Natural killer cell treated with Interleukin-12 subunit alpha and Interleukin-12 subunit beta and Interleukin-15 and Interleukin-18, amount 100 ng/mL, for 72 hours (primary cell): ENCODE measurements around the gene CEP70. TPM values are rescaled to one million over a fixed set of nuclear protein-coding genes. Genes with fewer than 3 reads are reported as not detected.
A peak's percentile ranks its signal among the peaks of the same experiment; 100 is the strongest.
"Not testable (repeated sequence)": the region's sequence is repeated elsewhere in the genome, so short reads cannot be mapped to it uniquely, and the experiment has no call there.

Source experiments
- ATAC-seq, 2 donors: fragments of 150-1000 bp; cut with Tn5 transposase in 1 of 2; sonication (Bioruptor Pico), chemical (Tn5 transposase) in 1 of 2; 2 replicates each; pipeline ENCODE4 v1.10.0; 2021
- DNase-seq: peaks from one replicate; pipeline ENCODE4 v3.0.0; 2022; ENCODE audit warnings: low spot score
- H3K27ac Mint-ChIP-seq, 2 donors: 1 replicate in 1 of 2; 2 replicates in 1 of 2; pipeline ENCODE4 v1.8.0; 2022; ENCODE audit warnings: mixed read lengths in 2 of 2, mild to moderate bottlenecking in 1 of 2, moderate library complexity in 1 of 2
- H3K27me3 Mint-ChIP-seq, 2 donors: 1 replicate in 1 of 2; 2 replicates in 1 of 2; pipeline ENCODE4 v1.8.0; 2022; ENCODE audit warnings: mixed read lengths in 2 of 2
- H3K36me3 Mint-ChIP-seq: one replicate; pipeline ENCODE4 v1.8.0; 2022; ENCODE audit warnings: mixed read lengths
- H3K4me1 Mint-ChIP-seq, 2 donors: 1 replicate in 1 of 2; 2 replicates in 1 of 2; pipeline ENCODE4 v1.8.0; 2022; ENCODE audit warnings: low read depth in 2 of 2, mixed read lengths in 2 of 2, mild to moderate bottlenecking in 1 of 2
- H3K4me3 Mint-ChIP-seq: one replicate; pipeline ENCODE4 v1.8.0; 2022; ENCODE audit warnings: mixed read lengths
- H3K9me3 Mint-ChIP-seq: 2 replicates; pipeline ENCODE4 v1.8.0; 2022; ENCODE audit warnings: mixed read lengths
- total RNA-seq, 2 donors: library from RNA; stranded (reverse); gene quantifications; one replicate each; pipeline ENCODE4 v1.2.3, GENCODE V29; 2022

The CEP70 gene
- total RNA-seq, 2 donors from 2014 or later = 9.9 to 10.5 TPM

DNA sequence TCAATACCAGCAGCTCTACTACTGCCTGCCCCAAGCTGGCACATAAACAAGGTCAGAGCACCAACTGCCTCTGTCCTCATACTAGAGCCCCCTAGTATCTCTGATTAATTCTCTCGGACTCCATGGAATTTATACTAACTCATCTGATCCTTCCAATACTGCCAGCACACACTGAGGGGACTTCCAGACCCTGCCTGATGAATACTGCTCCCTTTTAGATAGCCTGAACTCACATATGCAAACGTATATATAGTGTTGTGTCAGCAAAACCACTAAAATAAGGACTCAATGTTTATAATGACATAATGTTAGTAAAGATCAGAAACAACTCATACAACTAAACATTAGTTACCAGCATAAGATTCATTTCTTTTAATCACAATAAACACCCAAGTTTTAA lies 25.0 kb downstream of the CEP70 start:
- DNase-seq (no peak), ATAC-seq (no peak)
- Mint-ChIP-seq H3K27ac (no peak overlapping the region), H3K4me1 (peaks cover 2 to 5% of the 10 kb centered on the region in 2 donors), H3K4me3 (no peak overlapping the region), H3K9me3 (no peaks in the 10 kb centered on the region), H3K27me3 (no peaks in the 10 kb centered on the region), H3K36me3 (peaks cover 22% of the 10 kb centered on the region)

DNA sequence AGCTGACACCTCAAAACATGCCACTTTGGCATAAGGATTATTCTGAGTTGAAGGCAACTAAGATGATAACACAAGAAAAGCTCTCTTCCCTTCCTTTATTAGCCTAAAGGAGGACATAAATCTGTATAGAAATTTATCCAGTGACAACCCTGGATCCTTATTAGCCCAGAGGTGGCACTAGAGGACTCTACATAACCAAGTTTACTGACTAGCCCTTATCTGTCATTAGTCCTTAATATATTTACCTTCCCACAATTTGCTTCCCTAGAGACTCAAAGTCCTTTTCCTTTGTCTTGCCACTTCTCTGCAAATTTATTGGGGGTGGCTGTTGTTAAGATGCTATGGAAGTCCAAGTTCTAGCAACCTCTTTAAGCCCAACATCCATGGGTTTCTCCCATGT lies 26.7 kb downstream of the CEP70 start:
- Mint-ChIP-seq H3K27ac (no peak overlapping the region), H3K9me3 (no peaks in the 10 kb centered on the region), H3K27me3 (no peaks in the 10 kb centered on the region), H3K4me1 (peaks cover 8 to 9% of the 10 kb centered on the region in 2 donors), H3K4me3 (no peak overlapping the region), H3K36me3 (peaks cover 19% of the 10 kb centered on the region)
- DNase-seq (no peak), ATAC-seq (no peak)

DNA sequence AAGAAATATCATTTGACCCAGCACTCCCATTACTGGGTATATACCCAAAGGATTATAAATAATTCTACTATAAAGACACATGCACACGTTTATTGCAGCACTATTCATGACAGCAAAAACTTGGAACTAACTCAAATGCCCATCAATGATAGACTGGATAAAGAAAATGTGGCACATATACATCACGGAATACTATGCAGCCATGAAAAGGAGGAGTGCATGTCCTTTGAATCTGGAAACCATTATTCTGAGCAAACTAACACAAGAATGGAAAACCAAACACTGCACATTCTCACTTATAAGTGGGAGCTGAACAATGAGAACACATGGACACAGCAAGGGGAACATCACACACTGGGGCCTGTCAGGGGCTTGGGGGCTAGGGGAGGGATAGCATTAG lies 27.8 kb downstream of the CEP70 start:
- not testable (repeated sequence) for H3K27ac Mint-ChIP-seq, ATAC-seq

DNA sequence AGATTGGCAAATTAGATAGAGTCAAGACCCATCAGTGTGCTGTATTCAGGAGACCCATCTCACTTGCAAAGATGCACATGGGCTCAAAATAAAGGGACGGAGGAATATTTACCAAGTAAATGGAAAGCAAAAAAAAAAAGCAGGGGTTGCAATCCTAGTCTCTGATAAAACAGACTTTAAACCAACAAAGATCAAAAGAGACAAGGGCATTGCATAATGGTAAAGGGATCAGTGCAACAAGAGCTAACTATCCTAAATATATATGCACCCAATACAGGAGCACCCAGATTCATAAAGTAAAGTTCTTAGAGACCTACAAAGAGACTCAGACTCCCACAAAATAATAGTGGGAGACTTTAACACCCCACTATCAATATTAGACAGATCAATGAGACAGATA lies 31.2 kb downstream of the CEP70 start:
- not testable (repeated sequence) for H3K27ac Mint-ChIP-seq, ATAC-seq, H3K4me1 Mint-ChIP-seq, H3K27me3 Mint-ChIP-seq, H3K4me3 Mint-ChIP-seq, H3K9me3 Mint-ChIP-seq, DNase-seq
- H3K36me3 Mint-ChIP-seq = peaks cover 34% of the 10 kb centered on the region

More for the DNA sequence above, 27.8 kb downstream of the CEP70 start:
- not testable (repeated sequence) for H3K4me1 Mint-ChIP-seq, H3K27me3 Mint-ChIP-seq, H3K9me3 Mint-ChIP-seq, DNase-seq, H3K4me3 Mint-ChIP-seq
- H3K36me3 Mint-ChIP-seq = peaks cover 19% of the 10 kb centered on the region

DNA sequence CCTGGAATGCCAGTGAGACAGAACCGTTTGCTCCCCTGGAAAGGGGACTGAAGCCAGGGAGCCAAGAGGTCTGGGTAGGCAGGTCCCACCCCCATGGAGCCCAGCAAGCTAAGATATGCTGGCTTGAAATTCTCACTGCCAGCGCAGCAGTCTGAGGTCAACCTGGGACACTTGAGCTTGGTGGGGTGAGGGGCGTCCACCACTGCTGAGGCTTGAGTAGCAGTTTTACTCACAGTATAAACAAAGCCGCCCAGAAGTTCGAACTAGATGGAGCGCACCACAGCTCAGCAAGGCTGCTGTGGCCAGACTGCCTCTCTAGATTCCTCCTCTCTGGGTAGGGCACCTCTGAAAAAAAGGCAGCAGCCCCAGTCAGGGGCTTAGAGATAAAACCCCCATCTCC lies 33.6 kb downstream of the CEP70 start:
- ATAC-seq (no peak), DNase-seq (no peak)
- H3K4me3 Mint-ChIP-seq = no peak overlapping the region
- H3K36me3 Mint-ChIP-seq = peaks cover 38% of the 10 kb centered on the region
- H3K9me3 Mint-ChIP-seq = peaks cover 3% of the 10 kb centered on the region
- no peak overlapping the region for H3K27ac Mint-ChIP-seq
- H3K4me1 Mint-ChIP-seq = peaks cover 5 to 6% of the 10 kb centered on the region in 2 donors
- no peaks in the 10 kb centered on the region for H3K27me3 Mint-ChIP-seq

DNA sequence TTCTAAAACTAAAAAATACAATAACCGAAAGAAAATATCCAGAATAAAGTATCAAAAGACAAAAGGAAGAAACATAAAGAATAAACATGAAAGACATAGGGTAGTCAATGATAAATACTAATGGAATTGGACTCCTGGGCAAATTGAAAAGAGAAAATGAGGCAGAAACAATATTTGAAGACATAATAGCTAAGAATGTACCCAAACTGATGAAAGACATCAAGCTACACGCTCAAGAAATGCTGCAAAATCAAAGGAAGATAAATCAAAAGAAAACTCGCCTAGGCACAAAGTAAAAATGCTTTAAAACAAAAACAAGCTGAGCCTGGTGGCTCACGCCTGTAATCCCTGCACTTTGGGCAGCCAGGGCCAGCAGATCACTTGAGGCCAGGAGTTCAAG lies 34.9 kb downstream of the CEP70 start:
- peaks cover 5 to 9% of the 10 kb centered on the region in 2 donors for H3K4me1 Mint-ChIP-seq
- H3K36me3 Mint-ChIP-seq = peaks cover 38% of the 10 kb centered on the region
- no peak overlapping the region for H3K27ac Mint-ChIP-seq
- H3K27me3 Mint-ChIP-seq = no peaks in the 10 kb centered on the region
- H3K4me3 Mint-ChIP-seq = no peak overlapping the region
- ATAC-seq (no peak), DNase-seq (no peak)
- peaks cover 6% of the 10 kb centered on the region for H3K9me3 Mint-ChIP-seq

DNA sequence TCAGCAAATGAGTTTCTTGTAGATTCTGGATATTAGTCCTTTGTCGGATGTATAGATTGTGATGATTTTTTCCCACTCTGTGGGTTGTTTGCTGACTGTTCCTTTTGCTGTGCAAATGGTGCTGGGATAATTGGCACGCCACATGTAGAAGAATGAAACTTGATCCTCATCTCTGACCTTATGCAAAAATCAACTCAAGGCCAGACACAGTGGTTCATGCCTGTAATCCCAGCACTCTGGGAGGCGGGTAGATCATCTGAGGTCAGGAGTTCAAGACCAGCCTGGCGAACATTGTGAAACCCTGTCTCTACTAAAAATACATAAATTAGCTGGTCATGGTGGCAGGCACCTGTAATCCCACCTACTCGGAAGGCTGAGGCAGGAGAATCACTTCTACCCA lies 39.3 kb downstream of the CEP70 start:
- not testable (repeated sequence) for H3K4me1 Mint-ChIP-seq, H3K4me3 Mint-ChIP-seq, DNase-seq, H3K27me3 Mint-ChIP-seq, H3K27ac Mint-ChIP-seq, ATAC-seq
- H3K9me3 Mint-ChIP-seq = peaks cover 12% of the 10 kb centered on the region
- peaks cover 55% of the 10 kb centered on the region for H3K36me3 Mint-ChIP-seq

DNA sequence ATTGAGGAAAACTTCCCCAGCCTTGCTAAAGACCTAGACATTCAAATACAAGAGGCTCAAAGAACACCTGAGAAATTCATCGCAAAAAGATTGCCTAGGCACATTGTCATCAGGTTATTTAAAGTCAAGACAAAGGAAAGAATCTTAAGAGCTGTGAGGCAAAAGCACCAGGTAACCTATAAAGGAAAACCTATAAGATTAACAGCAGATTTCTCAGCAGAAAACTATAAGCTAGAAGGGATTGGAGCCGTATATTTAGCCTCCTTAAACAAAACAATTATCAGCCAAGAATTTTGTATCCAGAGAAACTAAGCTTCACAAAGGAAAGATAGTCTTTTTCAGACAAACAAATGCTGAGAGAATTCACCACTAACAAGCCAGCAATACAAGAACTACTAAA lies 43.1 kb downstream of the CEP70 start:
- H3K27me3 Mint-ChIP-seq, ATAC-seq, H3K27ac Mint-ChIP-seq, DNase-seq, H3K4me3 Mint-ChIP-seq, H3K4me1 Mint-ChIP-seq: not testable (repeated sequence)
- Mint-ChIP-seq H3K36me3 (peaks cover 68% of the 10 kb centered on the region), H3K9me3 (peaks cover 13% of the 10 kb centered on the region)

DNA sequence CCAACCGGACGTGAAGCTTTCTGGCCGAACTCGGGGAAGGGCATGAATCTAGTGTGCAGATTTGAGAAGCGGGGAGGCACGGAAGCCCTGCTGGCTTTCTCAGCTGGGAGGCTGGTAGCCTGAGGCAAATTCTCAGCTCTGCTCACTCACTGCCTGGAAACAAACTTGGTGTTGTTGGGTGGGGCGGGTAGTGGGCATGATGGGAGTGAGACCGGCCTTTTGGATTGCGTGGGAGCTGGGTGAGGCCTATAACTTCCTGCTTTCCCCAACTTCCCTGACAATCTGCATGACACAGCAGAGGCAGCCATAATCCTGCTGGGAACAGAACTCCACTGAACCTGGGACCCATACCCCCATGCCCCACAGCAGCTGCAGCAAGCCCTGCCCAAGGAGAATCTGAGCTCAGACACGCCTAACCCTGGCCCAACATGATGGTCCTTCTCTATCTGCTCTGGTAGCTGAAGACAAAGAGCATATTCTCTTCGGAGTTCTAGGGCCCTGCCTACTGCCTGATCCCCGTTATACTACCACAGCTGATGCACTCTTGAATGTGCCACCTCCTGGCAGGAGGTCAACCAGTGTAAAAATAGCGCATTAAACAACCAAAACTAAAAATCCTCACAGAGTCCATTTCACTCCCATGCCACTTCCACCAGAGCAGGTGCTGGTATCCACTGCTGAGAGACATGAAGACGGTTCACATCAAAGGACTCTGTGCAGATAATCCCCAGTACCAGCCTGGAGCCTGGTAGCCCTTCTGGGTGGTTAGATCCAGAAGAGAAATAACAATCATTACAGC lies 44.7 kb downstream of the CEP70 start:
- Mint-ChIP-seq H3K27me3 (no peaks in the 10 kb centered on the region), H3K4me3 (no peak overlapping the region), H3K9me3 (peaks cover 13% of the 10 kb centered on the region), H3K4me1 (no peaks in the 10 kb centered on the region), H3K36me3 (peaks cover 68% of the 10 kb centered on the region), H3K27ac (no peak overlapping the region)
- ATAC-seq (no peak), DNase-seq (no peak)

DNA sequence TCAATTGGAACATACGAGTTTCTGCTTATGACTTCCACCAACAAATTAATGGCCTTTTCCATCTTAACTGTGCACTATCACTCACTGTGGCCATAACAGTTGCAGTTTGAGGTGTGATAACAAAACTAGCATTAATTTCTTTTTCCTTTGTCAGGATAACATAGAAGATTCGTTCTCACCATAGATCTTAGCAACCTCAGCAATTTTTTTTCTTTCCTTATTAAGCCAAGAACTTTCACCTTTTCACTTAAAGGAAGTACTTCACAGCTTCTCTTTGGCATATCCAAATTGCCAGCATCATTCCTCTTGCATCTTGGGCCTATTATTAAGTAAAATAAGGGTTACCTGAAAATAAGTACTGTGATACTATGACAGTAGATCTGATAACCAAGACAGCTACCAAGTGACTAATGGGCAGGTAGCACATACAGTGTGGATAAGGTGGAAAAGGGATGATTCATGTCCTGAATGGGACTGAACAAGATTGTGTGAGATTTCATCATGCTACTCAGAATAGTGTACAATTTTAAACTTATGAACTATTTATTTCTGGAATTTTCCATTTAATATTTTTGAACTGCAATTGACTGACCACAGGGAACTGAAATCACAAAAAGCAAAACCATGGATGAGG lies 46.6 kb downstream of the CEP70 start:
- no peak for DNase-seq
- no peaks in the 10 kb centered on the region for H3K4me1 Mint-ChIP-seq
- no peaks in the 10 kb centered on the region for H3K27me3 Mint-ChIP-seq
- peaks cover 72% of the 10 kb centered on the region for H3K36me3 Mint-ChIP-seq
- no peak for ATAC-seq
- no peak overlapping the region for H3K27ac Mint-ChIP-seq
- peaks cover 9% of the 10 kb centered on the region for H3K9me3 Mint-ChIP-seq
- H3K4me3 Mint-ChIP-seq = no peak overlapping the region

DNA sequence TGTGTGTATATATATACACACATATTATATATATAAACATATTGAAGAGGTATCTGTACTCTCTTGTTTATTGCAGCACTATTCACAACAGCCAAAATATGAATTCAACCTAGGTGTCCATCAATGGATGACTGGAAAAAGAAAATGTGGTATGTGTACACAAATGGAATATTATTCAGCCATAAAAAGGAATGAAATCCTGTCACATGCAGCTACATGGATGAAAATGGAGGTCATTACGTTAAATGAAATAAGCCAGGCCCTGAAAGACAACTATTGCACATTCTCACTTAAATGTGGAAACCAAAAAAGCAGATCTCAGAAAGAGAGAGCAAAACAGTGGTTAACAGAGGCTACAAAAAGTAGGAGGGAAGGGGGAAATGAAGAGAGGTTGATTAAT lies 49.5 kb downstream of the CEP70 start:
- no peak for ATAC-seq
- peaks cover 21% of the 10 kb centered on the region for H3K9me3 Mint-ChIP-seq
- no peak overlapping the region for H3K4me3 Mint-ChIP-seq
- DNase-seq = no peak
- H3K36me3 Mint-ChIP-seq = peaks cover 69% of the 10 kb centered on the region
- no peaks in the 10 kb centered on the region for H3K4me1 Mint-ChIP-seq
- H3K27me3 Mint-ChIP-seq = no peaks in the 10 kb centered on the region
- no peak overlapping the region for H3K27ac Mint-ChIP-seq

DNA sequence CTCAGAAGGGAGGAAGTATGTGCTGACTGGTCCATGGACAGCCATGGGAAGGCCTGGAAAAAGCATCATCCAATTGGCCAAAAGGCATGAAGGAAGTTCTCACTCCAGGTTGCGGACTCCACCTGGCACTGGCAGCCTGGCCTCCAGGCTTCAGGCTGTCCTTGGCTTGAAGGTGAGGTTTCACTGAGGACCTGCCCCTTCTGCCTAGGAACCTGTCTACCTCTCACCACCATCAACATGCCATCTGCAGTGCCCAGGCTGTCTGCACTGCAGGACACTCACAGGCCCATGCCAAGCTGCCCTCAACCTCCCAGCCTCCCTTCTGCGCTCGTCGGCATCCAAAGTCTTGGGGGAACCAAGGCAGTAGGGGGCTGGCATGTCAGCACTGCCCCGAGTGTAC lies 51.1 kb downstream of the CEP70 start:
- Mint-ChIP-seq H3K36me3 (peaks cover 61% of the 10 kb centered on the region), H3K27me3 (no peaks in the 10 kb centered on the region), H3K4me1 (no peaks in the 10 kb centered on the region), H3K9me3 (peaks cover 20% of the 10 kb centered on the region), H3K27ac (no peak overlapping the region), H3K4me3 (no peak overlapping the region)
- ATAC-seq (peak in 1 of 2 donors; percentile 33), DNase-seq (no peak)

DNA sequence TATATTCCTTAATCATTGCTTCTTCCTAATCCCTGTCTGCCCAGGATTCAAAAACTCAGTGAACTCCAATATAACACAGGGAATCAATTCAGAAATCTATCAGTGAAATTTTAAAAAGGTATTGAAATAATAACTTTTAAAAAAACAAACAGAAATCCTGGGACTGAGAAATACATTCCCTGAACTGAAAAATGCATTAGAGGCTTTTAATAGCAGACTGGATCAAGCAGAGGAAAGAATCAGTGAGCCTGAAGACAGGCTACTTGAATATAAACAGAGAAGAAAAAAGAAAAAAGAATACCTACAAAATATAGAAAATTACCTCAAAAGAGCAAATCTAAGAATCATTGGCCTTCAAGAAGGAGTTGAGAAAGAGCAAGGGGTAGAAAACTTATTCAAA lies 54.7 kb downstream of the CEP70 start:
- Mint-ChIP-seq H3K36me3 (peaks cover 35% of the 10 kb centered on the region), H3K27ac (no peak overlapping the region), H3K9me3 (peaks cover 16% of the 10 kb centered on the region), H3K4me3 (no peak overlapping the region), H3K27me3 (no peaks in the 10 kb centered on the region), H3K4me1 (no peaks in the 10 kb centered on the region)
- DNase-seq = no peak
- ATAC-seq = no peak

DNA sequence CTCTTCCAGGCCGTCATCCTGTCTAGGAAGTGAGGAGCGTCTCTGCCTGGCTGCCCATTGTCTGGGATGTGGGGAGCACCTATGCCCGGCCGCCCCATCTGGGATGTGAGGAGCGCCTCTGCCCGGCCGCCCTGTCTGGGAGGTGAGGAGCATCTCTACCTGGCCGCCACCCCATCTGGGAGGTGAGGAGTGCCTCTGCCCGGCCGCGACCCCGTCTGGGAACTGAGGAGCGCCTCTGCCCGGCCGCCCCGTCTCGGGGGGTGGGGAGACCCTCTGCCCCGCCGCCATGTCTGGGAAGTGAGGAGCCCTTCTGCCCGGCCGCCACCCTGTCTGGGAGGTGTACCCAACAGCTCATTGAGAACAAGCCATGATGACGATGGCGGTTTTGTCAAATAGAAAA lies 72.6 kb downstream of the CEP70 start:
- H3K27me3 Mint-ChIP-seq, H3K4me3 Mint-ChIP-seq, DNase-seq, ATAC-seq, H3K9me3 Mint-ChIP-seq, H3K27ac Mint-ChIP-seq, H3K4me1 Mint-ChIP-seq: not testable (repeated sequence)
- peaks cover 34% of the 10 kb centered on the region for H3K36me3 Mint-ChIP-seq
